WTC11 (cell line): Measurements from ENCODE around the gene RPS6KA4. TPM values are rescaled to one million over a fixed set of nuclear protein-coding genes. Genes with fewer than 3 reads are reported as not detected.

ENCODE experiments used
- ATAC-seq: fragments of 200-7000 bp; cut with Tn5 transposase; 2 replicates; pipeline ENCODE4 v1.10.0; 2021; ENCODE audit warnings: mild to moderate bottlenecking, moderate library complexity
- CTCF ChIA-PET: fragments of 300-600 bp; sonication (Branson Sonifier 250); formaldehyde crosslinking; loops from one replicate; lab custom pipeline; 2021; ENCODE audit warnings: antibody characterized with exemption; lab: Charles Lee
- POLR2A ChIA-PET: fragments of 350-600 bp; sonication (Branson Sonifier 250); formaldehyde crosslinking; loops from one replicate; lab custom pipeline; 2021; ENCODE audit warnings: antibody characterized with exemption; lab: Charles Lee
- DNase-seq: peaks from one replicate; pipeline ENCODE4 v3.0.0; 2021; ENCODE audit warnings: low spot score
- H3K27ac Mint-ChIP-seq: 2 replicates; pipeline ENCODE4 v1.8.0; 2021; ENCODE audit warnings: mixed read lengths
- H3K27me3 Mint-ChIP-seq: 2 replicates; pipeline ENCODE4 v1.8.0; 2021; ENCODE audit warnings: low read depth, mild to moderate bottlenecking, moderate library complexity, mixed read lengths
- H3K36me3 Mint-ChIP-seq: 2 replicates; pipeline ENCODE4 v1.8.0; 2021; ENCODE audit warnings: mixed read lengths
- H3K4me1 Mint-ChIP-seq: 2 replicates; pipeline ENCODE4 v1.8.0; 2022; ENCODE audit warnings: mixed read lengths
- H3K4me3 Mint-ChIP-seq: 2 replicates; pipeline ENCODE4 v1.8.0; 2021; ENCODE audit warnings: mild to moderate bottlenecking, moderate library complexity, mixed read lengths
- H3K9me3 Mint-ChIP-seq: 2 replicates; pipeline ENCODE4 v1.8.0; 2021; ENCODE audit warnings: mixed read lengths
- ARID4B ChIP-seq: sonication (generic); formaldehyde crosslinking; IDR thresholded peaks from 2 replicates; pipeline ENCODE4 v1.8.0; 2023; ENCODE audit warnings: missing genetic modification reagents, mild to moderate bottlenecking, borderline replicate concordance
- ATF1 ChIP-seq: sonication (generic); formaldehyde crosslinking; IDR thresholded peaks from 2 replicates; pipeline ENCODE4 v1.8.1; 2023; ENCODE audit warnings: mild to moderate bottlenecking, moderate library complexity, missing genetic modification reagents
- ATF6 ChIP-seq: sonication (generic); formaldehyde crosslinking; IDR thresholded peaks from 2 replicates; pipeline ENCODE4 v1.8.1; 2023; ENCODE audit warnings: mild to moderate bottlenecking, missing genetic modification reagents
- E2F4 ChIP-seq: sonication (generic); formaldehyde crosslinking; IDR thresholded peaks from 2 replicates; pipeline ENCODE4 v1.8.1; 2022; ENCODE audit warnings: low read depth, mild to moderate bottlenecking, moderate library complexity, missing genetic modification reagents, borderline replicate concordance
- ERG ChIP-seq: fragments of 250-450 bp; sonication (Bioruptor Pico); IDR thresholded peaks from 2 replicates; pipeline ENCODE4 v1.8.0; 2021; ENCODE audit warnings: mild to moderate bottlenecking
- GRHL2 ChIP-seq: fragments of 250-450 bp; sonication (Bioruptor Pico); IDR thresholded peaks from 2 replicates; pipeline ENCODE4 v1.8.0; 2022; ENCODE audit warnings: mild to moderate bottlenecking, moderate library complexity; ENCODE audit not compliant: insufficient replicate concordance, severe bottlenecking
- HMGXB4 ChIP-seq: sonication (generic); formaldehyde crosslinking; IDR thresholded peaks from 2 replicates; pipeline ENCODE4 v1.8.1; 2023; ENCODE audit warnings: mild to moderate bottlenecking, moderate library complexity, missing genetic modification reagents
- MAX ChIP-seq: sonication (generic); formaldehyde crosslinking; IDR thresholded peaks from 2 replicates; pipeline ENCODE4 v1.8.0; 2022; ENCODE audit warnings: mild to moderate bottlenecking, missing genetic modification reagents
- MYBL2 ChIP-seq: sonication (generic); formaldehyde crosslinking; IDR thresholded peaks from 2 replicates; pipeline ENCODE4 v1.8.1; 2023; ENCODE audit warnings: mild to moderate bottlenecking, moderate library complexity, missing genetic modification reagents
- NFYB ChIP-seq: sonication (generic); formaldehyde crosslinking; conservative IDR thresholded peaks from 2 replicates; pipeline ENCODE4 v1.8.0; 2022; ENCODE audit warnings: low read depth, missing genetic modification reagents
- OVOL2 ChIP-seq: fragments of 250-450 bp; sonication (Bioruptor Pico); IDR thresholded peaks from 2 replicates; pipeline ENCODE4 v1.9.0; 2021; ENCODE audit warnings: mild to moderate bottlenecking, borderline replicate concordance
- RELA ChIP-seq: sonication (generic); formaldehyde crosslinking; IDR thresholded peaks from 2 replicates; pipeline ENCODE4 v1.8.1; 2022; ENCODE audit warnings: missing genetic modification reagents, mild to moderate bottlenecking, borderline replicate concordance
- RORB ChIP-seq: fragments of 250-450 bp; sonication (Bioruptor Pico); IDR thresholded peaks from 2 replicates; pipeline ENCODE4 v1.9.0; 2021; ENCODE audit warnings: mild to moderate bottlenecking
- SOX15 ChIP-seq: fragments of 250-450 bp; sonication (Bioruptor Pico); IDR thresholded peaks from 2 replicates; pipeline ENCODE4 v1.9.0; 2021; ENCODE audit warnings: mild to moderate bottlenecking
- TCF7 ChIP-seq: sonication (generic); formaldehyde crosslinking; IDR thresholded peaks from 2 replicates; pipeline ENCODE4 v1.8.0; 2022; ENCODE audit warnings: mild to moderate bottlenecking, low read depth, missing genetic modification reagents, moderate library complexity
- USF1 ChIP-seq: sonication (generic); formaldehyde crosslinking; IDR thresholded peaks from 2 replicates; pipeline ENCODE4 v1.8.0; 2022; ENCODE audit warnings: mild to moderate bottlenecking, missing genetic modification reagents
- ZNF416 ChIP-seq: fragments of 250-450 bp; sonication (Bioruptor Pico); IDR thresholded peaks from 2 replicates; pipeline ENCODE4 v1.9.0; 2021; ENCODE audit warnings: mild to moderate bottlenecking, inconsistent platforms
- total RNA-seq: library from RNA; stranded (reverse); gene quantifications from 3 replicates; pipeline ENCODE4 v1.2.3, GENCODE V29; 2021

Gene RPS6KA4
- total RNA-seq, 1 experiment from 2014 or later = 16.8 TPM

GRCh38 chr11:64360448-64360921 is 1.5 kb downstream of the RPS6KA4 start:
- POLR2A ChIA-PET = interaction anchor here (0.5 kb wide), 1 partner anchor 71 kb away, joined by 3 read pairs; no protein-coding TSS in a partner anchor
- TF ChIP-seq MYBL2 (no peak), ZNF416 (CRISPR knock-in tag) (no peak), HMGXB4 (CRISPR knock-in tag) (no peak), RELA (CRISPR knock-in tag) (no peak), OVOL2 (CRISPR knock-in tag) (no peak), MAX (CRISPR knock-in tag) (no peak), ATF6 (CRISPR knock-in tag) (no peak), ATF1 (CRISPR knock-in tag) (no peak), USF1 (CRISPR knock-in tag) (no peak), SOX15 (CRISPR knock-in tag) (no peak), NFYB (CRISPR knock-in tag) (no peak), TCF7 (no peak), ERG (CRISPR knock-in tag) (no peak), RORB (CRISPR knock-in tag) (no peak), E2F4 (no peak), GRHL2 (CRISPR knock-in tag) (no peak), ARID4B (CRISPR knock-in tag) (no peak)
- CTCF ChIA-PET = interaction anchor here (1.0 to 2.6 kb wide), 9 partner anchors 10 to 367 kb away, joined by 3 to 20 read pairs (median 4); partner anchors contain the start of genes ESRRA and PRDX5

More at GRCh38 chr11:64360448-64360921, 1.5 kb downstream of the RPS6KA4 start:
- ATAC-seq = no peak
- no peaks in the 10 kb centered on the region for H3K27me3 Mint-ChIP-seq
- H3K36me3 Mint-ChIP-seq = peaks cover 27% of the 10 kb centered on the region
- H3K27ac Mint-ChIP-seq = no peak overlapping the region
- H3K4me1 Mint-ChIP-seq = peaks cover 24% of the 10 kb centered on the region
- no peak for DNase-seq
- H3K4me3 Mint-ChIP-seq = peak overlapping the region; percentile 80
- H3K9me3 Mint-ChIP-seq = no peaks in the 10 kb centered on the region
